Testis (tissue), 2 donors: Measurements from ENCODE around the gene CFAP58.

Experiments used
- CTCF ChIP-seq, 3 experiments: fragments of 450-650 bp in 2 of 3; fragments of 200-600 bp in 1 of 3; sonication (generic) in 1 of 3; IDR thresholded peaks; one replicate each; pipeline ENCODE4 v1.5.1; 2016 to 2019; ENCODE audit warnings: antibody characterized with exemption in 3 of 3, mild to moderate bottlenecking in 2 of 3, moderate library complexity in 1 of 3
- POLR2A ChIP-seq: fragments of 450-650 bp; IDR thresholded peaks from one replicate; pipeline ENCODE4 v1.6.1; 2017; ENCODE audit warnings: antibody characterized with exemption, mild to moderate bottlenecking, moderate library complexity

GRCh38 chr10:104434601-104435000 lies 81.0 kb downstream of the CFAP58 start:
- TF ChIP-seq CTCF (IDR thresholded peaks at IDR 0.05) (no peak), POLR2A (no peak)
